ENCODE results near the gene PEX14.

The PEX14 gene

GRCh38 chr1:10475510-10475909 lies 760 bp downstream of the PEX14 start:
- no peak for DNase-seq (ENCODE audit: low spot score)
- no peak for TF ChIP-seq CTCF (IDR thresholded peaks at IDR 0.05; ENCODE audit: borderline replicate concordance, control extremely low read depth, extremely low read depth, insufficient read depth, missing control alignments)
- in situ Hi-C loops (cut with MboI; ENCODE audit: low sequenced_read_pairs, unreplicated experiment) = no loop called here

DNA sequence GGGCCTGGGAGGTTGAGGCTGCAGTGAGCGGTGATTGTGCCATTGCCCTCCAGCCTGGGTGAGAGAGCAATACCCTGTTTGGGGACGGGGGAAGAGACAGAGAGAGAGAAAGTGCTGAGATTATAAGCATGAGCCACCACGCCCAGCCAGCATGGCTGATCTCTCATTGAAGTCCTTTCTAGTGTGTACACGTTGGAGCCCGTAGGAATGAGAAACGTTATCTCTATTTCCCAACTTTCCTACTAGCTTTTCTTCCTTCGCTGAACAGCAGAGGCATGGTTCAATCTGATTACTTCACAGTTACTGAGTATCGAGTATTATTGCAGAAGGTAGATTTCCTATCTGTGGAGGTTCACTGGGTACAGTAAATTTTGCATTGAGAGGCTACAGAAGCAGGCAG lies 4.5 kb downstream of the PEX14 start:
- no peak for TF ChIP-seq CTCF (IDR thresholded peaks at IDR 0.05; ENCODE audit: borderline replicate concordance, control extremely low read depth, extremely low read depth, insufficient read depth, missing control alignments)
- no peak for DNase-seq (ENCODE audit: low spot score)
- in situ Hi-C loops (cut with MboI; ENCODE audit: low sequenced_read_pairs, unreplicated experiment) = no loop called here

DNA sequence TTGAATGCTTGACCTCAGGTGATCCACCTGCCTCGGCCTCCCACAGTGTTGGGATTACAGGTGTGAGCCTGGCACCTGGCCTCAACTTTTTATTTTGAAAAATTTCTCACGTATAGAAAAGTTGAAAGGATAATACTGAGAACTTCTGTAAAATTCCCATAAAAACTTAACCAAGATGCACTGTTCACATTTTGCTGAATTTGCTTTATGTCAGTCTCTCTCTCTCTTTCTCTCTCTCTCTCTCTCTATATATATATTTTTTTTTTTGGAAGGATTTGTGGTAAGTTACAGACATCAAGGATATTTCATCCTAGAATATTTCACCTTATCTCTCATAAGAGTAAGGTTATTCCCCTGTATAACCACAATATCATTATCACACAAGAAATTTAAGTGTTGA lies 5.9 kb downstream of the PEX14 start:
- no peak for TF ChIP-seq CTCF (IDR thresholded peaks at IDR 0.05; ENCODE audit: borderline replicate concordance, control extremely low read depth, extremely low read depth, insufficient read depth, missing control alignments)
- in situ Hi-C loops (cut with MboI; ENCODE audit: low sequenced_read_pairs, unreplicated experiment) = loop anchor here (10.0 kb wide), 1 partner anchor 46 kb away; the partner anchor contains the start of gene CENPS
- no peak for DNase-seq (ENCODE audit: low spot score)

- in situ Hi-C loops (cut with MboI; ENCODE audit: low sequenced_read_pairs, unreplicated experiment) = loop anchor here (10.0 kb wide), 1 partner anchor 50 kb away; the partner anchor contains the start of gene CENPS
- no peak for DNase-seq (ENCODE audit: low spot score)
- TF ChIP-seq CTCF (IDR thresholded peaks at IDR 0.05; ENCODE audit: borderline replicate concordance, control extremely low read depth, extremely low read depth, insufficient read depth, missing control alignments) = no peak
Observed at GRCh38 chr1:10484521-10484920, 9.8 kb downstream of the PEX14 start.

GRCh38 chr1:10489291-10490055 lies 14.7 kb downstream of the PEX14 start:
- in situ Hi-C loops (cut with MboI; ENCODE audit: low sequenced_read_pairs, unreplicated experiment) = loop anchor here (10.0 kb wide), 1 partner anchor 55 kb away; the partner anchor contains the start of gene CENPS

GRCh38 chr1:10490286-10490970 lies 15.7 kb downstream of the PEX14 start:
- no peak for TF ChIP-seq CTCF (IDR thresholded peaks at IDR 0.05; ENCODE audit: borderline replicate concordance, control extremely low read depth, extremely low read depth, insufficient read depth, missing control alignments)
- DNase-seq (ENCODE audit: low spot score) = no peak
- in situ Hi-C loops (cut with MboI; ENCODE audit: low sequenced_read_pairs, unreplicated experiment) = no loop called here

More at GRCh38 chr1:10489291-10490055, 14.7 kb downstream of the PEX14 start:
- TF ChIP-seq CTCF (IDR thresholded peaks at IDR 0.05; ENCODE audit: borderline replicate concordance, control extremely low read depth, extremely low read depth, insufficient read depth, missing control alignments) = no peak
- no peak for DNase-seq (ENCODE audit: low spot score)

Measured in GM13976 (cell line).